GM18858 (cell line): ENCODE results near the gene ASCL5.

Experiments
- ATAC-seq: cut with Tn5 transposase; IDR thresholded peaks from one replicate; pipeline ENCODE4 v1.9.1; 2021; ENCODE audit not compliant: unreplicated experiment

Gene ASCL5

GRCh38 chr1:201153474-201154388 is 26.7 kb upstream of the ASCL5 start:
- ATAC-seq, result peak; percentile 12

GRCh38 chr1:201149400-201149799 is 22.4 kb upstream of the ASCL5 start:
- no peak for ATAC-seq

DNA sequence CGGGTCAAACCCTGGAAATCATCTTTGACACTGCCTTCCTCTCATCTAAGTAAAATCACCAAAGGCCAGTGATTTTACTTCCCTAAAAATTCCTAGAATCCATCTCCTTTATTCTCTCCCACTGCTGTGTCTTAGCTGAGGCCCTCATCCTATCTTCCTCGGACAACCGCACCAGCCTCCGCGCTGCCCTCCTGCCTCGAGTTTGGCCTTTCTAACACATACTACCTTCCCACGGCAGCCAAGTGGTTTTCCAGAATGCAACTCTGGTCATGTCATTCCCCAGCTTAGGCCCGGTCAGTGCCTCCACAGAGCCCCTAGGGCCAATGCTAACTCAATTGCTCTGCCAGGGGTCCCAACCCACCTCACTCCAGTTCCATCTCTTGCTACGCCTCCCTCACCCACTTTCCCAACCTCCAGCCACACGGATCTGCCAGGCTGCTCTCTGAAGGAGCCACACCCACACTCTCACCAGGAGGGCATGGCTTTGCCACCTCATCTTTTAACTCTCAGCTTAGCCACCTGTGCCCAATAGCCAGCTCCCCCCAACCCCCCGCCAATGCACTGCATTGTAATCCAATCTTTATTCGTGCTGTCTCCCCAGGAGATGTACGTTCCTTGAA is 20.5 kb upstream of the ASCL5 start:
- no peak for ATAC-seq

- no peak for ATAC-seq
These were observed 19.8 kb upstream of the ASCL5 start for GRCh38 chr1:201146626-201147390.

GRCh38 chr1:201145816-201146215 is 18.8 kb upstream of the ASCL5 start:
- no peak for ATAC-seq

- no peak for ATAC-seq
These were observed 18.1 kb upstream of the ASCL5 start for GRCh38 chr1:201145132-201145531.

DNA sequence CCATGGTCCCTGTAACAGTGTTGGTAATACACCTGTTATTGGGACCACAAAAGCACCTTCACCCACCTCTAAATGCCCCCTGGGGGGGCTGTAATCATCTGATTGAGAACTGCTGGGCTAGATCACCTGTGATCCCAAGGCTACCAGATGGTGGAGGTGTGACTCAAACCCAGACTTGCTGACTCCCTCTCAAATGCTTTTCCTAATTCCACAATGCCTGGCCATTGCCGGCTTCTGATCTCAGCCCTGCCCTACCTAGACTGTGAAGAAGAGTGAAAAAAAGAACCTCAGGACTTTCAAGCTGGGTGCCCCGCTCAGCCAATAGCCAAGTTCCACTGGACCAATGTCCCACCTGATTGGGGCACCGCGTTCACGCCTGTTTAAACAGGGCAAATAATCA is 17.7 kb upstream of the ASCL5 start:
- no peak for ATAC-seq

GRCh38 chr1:201143726-201144635 is 17.0 kb upstream of the ASCL5 start:
- no peak for ATAC-seq

DNA sequence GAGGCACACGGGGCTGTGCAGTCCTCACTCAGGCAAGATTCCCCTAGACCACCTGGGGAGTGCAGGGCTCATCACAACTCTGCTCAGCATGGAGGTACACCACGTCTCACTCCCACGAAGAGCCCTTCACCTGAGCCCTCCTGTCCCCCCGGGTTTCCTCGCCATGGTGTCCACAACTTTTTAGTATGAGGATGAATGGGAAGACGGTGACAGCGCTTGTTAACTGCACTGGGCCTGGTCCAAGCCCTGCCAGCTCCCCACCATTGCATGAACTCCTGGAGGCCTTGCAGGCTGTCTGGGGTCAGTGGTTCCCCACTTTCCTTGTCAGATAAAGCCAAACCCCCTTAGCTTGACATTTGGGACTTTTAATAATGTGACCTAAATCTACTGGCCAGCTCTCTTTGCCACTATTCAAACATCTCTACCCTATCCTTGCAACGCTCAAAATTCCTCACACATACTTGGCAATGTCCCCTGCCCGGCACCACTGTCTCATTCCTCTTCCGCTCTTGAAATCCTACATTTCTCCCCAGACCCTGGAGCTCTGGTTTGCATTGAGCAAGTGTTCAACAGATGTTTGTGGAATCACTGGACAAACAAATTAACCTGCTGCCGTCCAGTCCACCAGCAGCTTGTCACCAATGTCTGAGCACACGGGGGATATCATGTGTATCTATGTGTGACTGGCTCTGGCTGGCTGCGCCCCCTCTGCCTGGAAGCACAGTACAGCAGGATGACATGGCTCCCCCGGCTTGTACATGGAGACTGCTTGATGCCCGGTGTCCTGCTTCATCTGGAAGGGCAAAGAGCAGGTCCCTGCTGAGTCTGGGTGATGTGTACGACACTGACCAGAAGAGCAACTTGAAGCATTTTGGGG is 16.1 kb upstream of the ASCL5 start:
- no peak for ATAC-seq

- ATAC-seq, result no peak
These were observed 15.2 kb upstream of the ASCL5 start for GRCh38 chr1:201142011-201142848.

GRCh38 chr1:201141418-201141817 is 14.4 kb upstream of the ASCL5 start:
- ATAC-seq, result no peak

GRCh38 chr1:201140941-201141260 is 13.9 kb upstream of the ASCL5 start:
- no peak for ATAC-seq

GRCh38 chr1:201140235-201140940 is 13.4 kb upstream of the ASCL5 start:
- ATAC-seq, result no peak

DNA sequence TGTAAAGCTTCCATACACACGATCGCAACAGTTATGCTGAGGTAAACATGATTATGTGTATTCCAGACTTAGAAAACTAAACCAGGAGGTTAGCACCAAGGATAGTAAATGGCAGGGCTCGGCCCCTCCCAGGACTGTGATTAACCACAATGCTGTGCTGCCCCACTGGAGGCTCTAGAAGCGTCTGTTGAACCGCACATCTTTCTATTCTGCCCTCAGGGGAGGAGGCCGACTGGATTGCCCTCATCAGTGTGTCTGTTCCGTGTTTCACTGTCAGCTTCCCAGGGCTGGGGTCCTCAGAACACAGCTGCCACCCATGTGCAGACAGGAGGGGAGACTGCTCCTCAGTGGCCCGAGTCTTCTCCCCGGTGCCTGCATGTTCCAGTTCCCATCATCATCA is 12.8 kb upstream of the ASCL5 start:
- no peak for ATAC-seq

GRCh38 chr1:201139306-201139705 is 12.3 kb upstream of the ASCL5 start:
- ATAC-seq, result no peak

DNA sequence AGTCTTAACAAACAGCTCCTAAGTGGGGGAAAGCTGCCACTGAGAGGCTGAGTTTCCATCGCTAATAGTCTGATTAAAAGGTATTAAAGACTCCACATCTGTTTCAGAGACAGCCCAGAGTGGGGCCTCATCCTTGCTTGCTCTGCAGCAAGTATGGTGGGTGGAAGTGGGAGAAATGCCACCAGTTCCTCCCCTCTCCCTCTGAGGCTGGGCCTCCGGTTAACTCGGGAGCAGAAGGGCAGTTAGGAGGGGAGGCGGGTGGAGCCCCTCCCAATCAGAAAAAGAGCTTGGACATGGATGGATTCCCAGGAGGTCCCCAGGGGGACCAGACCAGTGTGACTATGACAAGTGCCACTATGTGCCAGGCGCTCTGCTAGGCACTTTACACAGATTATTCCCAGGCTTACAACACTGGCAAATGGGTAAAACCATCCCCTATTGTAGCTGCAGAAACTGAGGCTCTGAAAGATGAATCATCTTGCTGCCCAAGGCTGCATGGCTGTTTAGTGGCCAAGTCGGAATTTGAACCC is 11.4 kb upstream of the ASCL5 start:
- ATAC-seq, result no peak

DNA sequence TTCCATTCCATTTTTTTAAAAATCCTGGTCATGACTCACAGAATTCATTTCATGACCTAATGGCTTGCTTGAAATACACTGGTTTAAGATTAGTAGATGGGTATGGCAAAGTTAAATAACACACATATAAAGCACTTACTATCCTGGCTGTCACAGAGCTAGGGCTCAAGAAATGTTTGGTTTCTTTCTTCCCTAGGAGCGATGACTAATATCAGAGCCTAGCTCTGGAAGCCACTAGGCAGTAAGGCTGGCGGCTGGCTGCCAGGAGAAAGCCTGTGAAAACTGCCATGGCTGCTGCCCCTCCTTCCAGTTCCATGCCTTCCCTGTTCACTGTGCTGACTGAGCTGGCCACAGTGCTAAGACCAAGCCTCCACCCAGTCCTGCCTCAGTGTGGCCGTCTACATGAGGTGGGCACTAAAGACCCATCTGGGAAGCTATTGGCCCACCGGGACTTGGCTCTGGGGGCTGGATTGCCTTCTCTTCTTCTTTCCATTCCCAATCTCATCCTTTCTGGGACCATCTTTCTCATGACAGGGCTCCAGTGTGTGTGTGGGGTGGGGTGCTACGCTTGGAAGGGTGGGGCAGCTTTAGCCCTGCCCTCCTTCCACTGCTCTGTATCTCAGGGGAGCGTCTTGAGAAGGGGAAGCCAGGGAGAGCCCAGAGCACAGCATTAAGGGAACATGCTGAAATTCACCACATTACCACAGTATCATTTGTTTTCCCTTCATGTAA is 10.8 kb upstream of the ASCL5 start:
- no peak for ATAC-seq

GRCh38 chr1:201137024-201137392 is 10.0 kb upstream of the ASCL5 start:
- ATAC-seq, result no peak
